ENCODE measurements around the gene SPATS2L. TPM values are rescaled to one million over a fixed set of nuclear protein-coding genes. Genes with fewer than 3 reads are reported as not detected.

Gene SPATS2L
- total RNA-seq, 2 experiments from 2014 or later: 14.7 to 25.8 TPM

GRCh38 chr2:200369886-200370285 is 63.4 kb downstream of the SPATS2L start:
- intact Hi-C loops (cut with DNase I, micrococcal nuclease): loop anchor here in 1 of 2 experiments (5.0 kb wide), 1 partner anchor 63 kb away; the partner anchor contains the start of gene SPATS2L
- Mint-ChIP-seq H3K27ac (no peak overlapping the region), H3K27me3 (no peaks in the 10 kb centered on the region), H3K9me3 (ENCODE audit: low read depth) (no peaks in the 10 kb centered on the region), H3K36me3 (ENCODE audit: low read depth) (no peaks in the 10 kb centered on the region), H3K4me1 (peaks cover 21% of the 10 kb centered on the region), H3K4me3 (no peak overlapping the region)
- ChIA-PET POLR2A (no interaction called here), CTCF (no interaction called here)
- DNase-seq (no peak), ATAC-seq (no peak)

GRCh38 chr2:200373231-200373630 is 66.7 kb downstream of the SPATS2L start:
- H3K27me3 Mint-ChIP-seq: no peaks in the 10 kb centered on the region
- intact Hi-C loops (cut with DNase I, micrococcal nuclease): loop anchor here (1.0 to 5.0 kb wide), 2 partner anchors 66 to 94 kb away; partner anchors contain the start of gene SPATS2L (in 1 of the 2)
- H3K4me1 Mint-ChIP-seq: peaks cover 46% of the 10 kb centered on the region
- ATAC-seq: peak; percentile 32
- no peaks in the 10 kb centered on the region for H3K36me3 Mint-ChIP-seq (ENCODE audit: low read depth)
- no peak overlapping the region for H3K4me3 Mint-ChIP-seq
- H3K27ac Mint-ChIP-seq: peak overlapping the region; percentile 43
- H3K9me3 Mint-ChIP-seq (ENCODE audit: low read depth): no peaks in the 10 kb centered on the region
- ChIA-PET POLR2A (no interaction called here), CTCF (interaction anchor here (1.0 to 1.9 kb wide), 4 partner anchors 20 to 95 kb away, joined by 3 to 6 read pairs (median 4); no protein-coding TSS in a partner anchor)
- DNase-seq: no peak

GRCh38 chr2:200373973-200374416 is 67.5 kb downstream of the SPATS2L start:
- intact Hi-C loops (cut with DNase I, micrococcal nuclease): loop anchor here (1.0 to 5.0 kb wide), 8 partner anchors 9 to 396 kb away; partner anchors contain the start of gene SPATS2L (in 2 of the 2)
- H3K4me1 Mint-ChIP-seq: peaks cover 46% of the 10 kb centered on the region
- ChIA-PET CTCF (interaction anchor here (0.8 to 1.9 kb wide), 5 partner anchors 9 to 394 kb away, joined by 3 to 6 read pairs (median 4); no protein-coding TSS in a partner anchor), POLR2A (no interaction called here)
- H3K27ac Mint-ChIP-seq: peak overlapping the region; percentile 79
- DNase-seq (peak; percentile 57), ATAC-seq (peak; percentile 92)
- peak overlapping the region; percentile 67 for H3K4me3 Mint-ChIP-seq
- no peaks in the 10 kb centered on the region for H3K9me3 Mint-ChIP-seq (ENCODE audit: low read depth)
- H3K27me3 Mint-ChIP-seq: no peaks in the 10 kb centered on the region
- H3K36me3 Mint-ChIP-seq (ENCODE audit: low read depth): no peaks in the 10 kb centered on the region

- POLR2A ChIA-PET: no interaction called here
- Mint-ChIP-seq H3K4me3 (no peak overlapping the region), H3K9me3 (ENCODE audit: low read depth) (no peaks in the 10 kb centered on the region), H3K4me1 (peaks cover 61% of the 10 kb centered on the region), H3K36me3 (ENCODE audit: low read depth) (no peaks in the 10 kb centered on the region), H3K27me3 (no peaks in the 10 kb centered on the region), H3K27ac (peak overlapping the region; percentile 32)
- peak; percentile 36 for DNase-seq
- CTCF ChIA-PET: interaction anchor here (0.6 to 1.1 kb wide), 4 partner anchors 28 to 557 kb away, joined by 3 read pairs; no protein-coding TSS in a partner anchor
- intact Hi-C loops (cut with DNase I, micrococcal nuclease): loop anchor here in 1 of 2 experiments (1.0 kb wide), 1 partner anchor 337 kb away; no protein-coding TSS in a partner anchor
- ATAC-seq: peak; percentile 37
Measured at GRCh38 chr2:200376513-200377354, 70.2 kb downstream of the SPATS2L start.

DNA sequence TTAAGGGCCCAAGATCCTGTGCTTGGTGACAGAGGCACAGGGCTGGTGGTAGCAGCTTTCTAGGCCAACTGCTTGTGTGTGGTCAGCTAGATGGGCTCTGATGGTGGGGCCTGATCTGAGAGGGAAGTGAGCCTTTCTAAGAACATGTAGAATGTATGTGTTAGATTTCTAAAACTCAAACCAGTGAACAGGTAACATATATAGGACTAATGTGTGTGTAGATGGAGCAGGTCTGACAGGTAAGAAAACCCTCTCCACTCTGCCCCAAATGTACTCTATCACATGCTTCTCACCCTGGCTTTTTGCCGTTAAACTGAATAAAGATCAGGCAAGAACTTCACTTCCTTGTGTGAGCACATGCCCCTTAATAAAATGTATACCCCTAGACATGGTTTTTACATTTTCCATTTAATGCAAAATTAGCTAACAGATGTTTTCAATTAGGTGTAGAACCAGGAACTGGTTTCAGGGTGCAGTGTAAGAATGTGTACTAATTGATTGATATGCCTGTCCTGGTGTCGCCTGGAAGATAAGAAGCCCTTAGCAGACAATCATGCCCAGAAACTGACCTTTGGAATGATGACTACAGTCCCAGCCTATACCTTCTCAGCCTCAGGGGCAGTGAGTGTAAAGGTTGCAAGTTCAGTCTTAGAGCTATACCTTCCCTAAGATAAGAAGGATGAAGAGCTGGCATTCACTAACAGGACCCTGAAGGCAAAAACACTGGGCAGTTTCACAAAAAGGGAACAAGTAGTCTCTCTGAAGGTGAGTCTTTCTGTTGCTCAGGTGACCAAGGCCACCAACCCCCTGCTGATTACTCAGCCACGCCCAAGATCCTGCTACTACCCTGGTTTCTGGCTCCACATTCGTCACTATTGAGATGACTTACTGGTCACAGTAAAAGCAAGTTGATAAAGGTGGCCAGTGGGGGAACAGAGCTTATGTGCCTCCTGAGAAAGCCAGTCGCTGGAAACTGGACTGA is 71.2 kb downstream of the SPATS2L start:
- Mint-ChIP-seq H3K4me3 (no peak overlapping the region), H3K36me3 (ENCODE audit: low read depth) (no peaks in the 10 kb centered on the region), H3K27ac (no peak overlapping the region), H3K9me3 (ENCODE audit: low read depth) (no peaks in the 10 kb centered on the region), H3K4me1 (peaks cover 60% of the 10 kb centered on the region), H3K27me3 (no peaks in the 10 kb centered on the region)
- ChIA-PET CTCF (interaction anchor here (1.5 kb wide), 1 partner anchor 120 kb away, joined by 4 read pairs; no protein-coding TSS in a partner anchor), POLR2A (no interaction called here)
- no peak for ATAC-seq
- intact Hi-C loops (cut with DNase I, micrococcal nuclease): no loop called here
- DNase-seq: peak; percentile 16

GRCh38 chr2:200378652-200379290 is 72.3 kb downstream of the SPATS2L start:
- intact Hi-C loops (cut with DNase I, micrococcal nuclease): no loop called here
- Mint-ChIP-seq H3K36me3 (ENCODE audit: low read depth) (no peaks in the 10 kb centered on the region), H3K4me3 (no peak overlapping the region), H3K4me1 (peaks cover 60% of the 10 kb centered on the region), H3K27ac (no peak overlapping the region), H3K9me3 (ENCODE audit: low read depth) (no peaks in the 10 kb centered on the region), H3K27me3 (no peaks in the 10 kb centered on the region)
- POLR2A ChIA-PET: no interaction called here
- DNase-seq (no peak), ATAC-seq (no peak)
- CTCF ChIA-PET: interaction anchor here (0.5 to 1.5 kb wide), 2 partner anchors 107 to 119 kb away, joined by 4 to 5 read pairs; no protein-coding TSS in a partner anchor

DNA sequence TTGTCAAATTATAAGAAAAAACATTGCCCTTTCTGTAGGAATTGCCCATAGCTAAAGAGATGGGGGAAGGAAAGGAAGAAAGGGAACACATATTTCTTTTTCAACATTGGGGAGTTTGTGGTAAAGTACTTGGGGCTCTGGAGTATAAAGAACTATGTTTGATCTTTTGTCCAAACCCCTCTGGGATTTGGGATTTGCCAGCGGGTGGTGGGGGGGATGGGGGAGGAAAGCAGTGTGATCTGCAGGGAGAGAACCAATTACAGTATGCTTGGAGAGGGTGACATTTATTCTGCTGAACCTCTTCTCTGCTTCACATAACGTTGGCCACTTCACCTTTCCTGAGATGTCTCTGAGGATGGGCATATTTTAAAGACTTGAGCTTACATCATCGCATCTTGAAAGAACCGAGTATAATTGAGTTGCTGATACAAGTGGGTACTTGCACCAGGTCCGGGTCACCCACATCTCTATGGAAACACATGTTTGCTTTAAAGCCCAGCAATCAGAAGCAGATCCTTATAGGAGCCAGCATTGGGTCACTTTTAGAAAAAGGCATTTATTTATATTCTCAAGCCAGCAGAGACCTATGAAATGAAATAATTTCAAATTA is 73.1 kb downstream of the SPATS2L start:
- intact Hi-C loops (cut with DNase I, micrococcal nuclease): no loop called here
- ChIA-PET CTCF (interaction anchor here (0.5 to 1.5 kb wide), 2 partner anchors 106 to 118 kb away, joined by 4 to 5 read pairs; no protein-coding TSS in a partner anchor), POLR2A (no interaction called here)
- Mint-ChIP-seq H3K4me3 (no peak overlapping the region), H3K27me3 (no peaks in the 10 kb centered on the region), H3K36me3 (ENCODE audit: low read depth) (no peaks in the 10 kb centered on the region), H3K4me1 (peaks cover 52% of the 10 kb centered on the region), H3K27ac (no peak overlapping the region), H3K9me3 (ENCODE audit: low read depth) (no peaks in the 10 kb centered on the region)
- ATAC-seq: no peak
- DNase-seq: no peak

GRCh38 chr2:200380091-200380561 is 73.6 kb downstream of the SPATS2L start:
- Mint-ChIP-seq H3K9me3 (ENCODE audit: low read depth) (no peaks in the 10 kb centered on the region), H3K4me1 (peaks cover 47% of the 10 kb centered on the region), H3K27ac (peak overlapping the region; percentile 14), H3K36me3 (ENCODE audit: low read depth) (no peaks in the 10 kb centered on the region), H3K4me3 (no peak overlapping the region), H3K27me3 (no peaks in the 10 kb centered on the region)
- intact Hi-C loops (cut with DNase I, micrococcal nuclease): no loop called here
- ChIA-PET POLR2A (no interaction called here), CTCF (interaction anchor here (1.0 kb wide), 1 partner anchor 394 kb away, joined by 3 read pairs; no protein-coding TSS in a partner anchor)
- no peak for ATAC-seq
- no peak for DNase-seq

GRCh38 chr2:200380833-200381542 is 74.5 kb downstream of the SPATS2L start:
- ChIA-PET CTCF (interaction anchor here (1.0 kb wide), 1 partner anchor 395 kb away, joined by 3 read pairs; no protein-coding TSS in a partner anchor), POLR2A (no interaction called here)
- Mint-ChIP-seq H3K4me3 (no peak overlapping the region), H3K27ac (no peak overlapping the region), H3K4me1 (peaks cover 38% of the 10 kb centered on the region), H3K27me3 (no peaks in the 10 kb centered on the region), H3K36me3 (ENCODE audit: low read depth) (no peaks in the 10 kb centered on the region), H3K9me3 (ENCODE audit: low read depth) (no peaks in the 10 kb centered on the region)
- intact Hi-C loops (cut with DNase I, micrococcal nuclease): no loop called here
- ATAC-seq: no peak
- no peak for DNase-seq

GRCh38 chr2:200382874-200383273 is 76.4 kb downstream of the SPATS2L start:
- Mint-ChIP-seq H3K36me3 (ENCODE audit: low read depth) (no peaks in the 10 kb centered on the region), H3K4me1 (peaks cover 24% of the 10 kb centered on the region), H3K27ac (peak overlapping the region; percentile 67), H3K4me3 (no peak overlapping the region), H3K9me3 (ENCODE audit: low read depth) (no peaks in the 10 kb centered on the region), H3K27me3 (no peaks in the 10 kb centered on the region)
- intact Hi-C loops (cut with DNase I, micrococcal nuclease): loop anchor here in 1 of 2 experiments (1.0 to 2.0 kb wide), 2 partner anchors 9 to 72 kb away; no protein-coding TSS in a partner anchor
- ChIA-PET CTCF (interaction anchor here (1.1 kb wide), 2 partner anchors 8 to 11 kb away, joined by 3 to 4 read pairs; no protein-coding TSS in a partner anchor), POLR2A (interaction anchor here (0.7 kb wide), 1 partner anchor 14 kb away, joined by 3 read pairs; no protein-coding TSS in a partner anchor)
- no peak for ATAC-seq
- no peak for DNase-seq

Data from activated CD4-positive, alpha-beta T cell treated with anti-CD3 and anti-CD28 coated beads for 36 hours (primary cell).